Type B pancreatic cell (in vitro differentiated cells): ENCODE results near the gene TMEM107. TPM values are rescaled to one million over a fixed set of nuclear protein-coding genes. Genes with fewer than 3 reads are reported as not detected.

Experiments used
- DNase-seq: peaks from one replicate; pipeline ENCODE4 v3.0.0; 2021; ENCODE audit warnings: mixed read lengths; ENCODE audit not compliant: unreplicated experiment; ENCODE audit errors: extremely low spot score
- H3K27ac Mint-ChIP-seq: 2 replicates; pipeline ENCODE4 v1.8.0; 2021; ENCODE audit warnings: mild to moderate bottlenecking, mixed read lengths
- H3K27me3 Mint-ChIP-seq: 2 replicates; pipeline ENCODE4 v1.8.0; 2021; ENCODE audit warnings: mixed read lengths
- H3K36me3 Mint-ChIP-seq: 2 replicates; pipeline ENCODE4 v1.8.0; 2021; ENCODE audit warnings: mixed read lengths
- H3K4me1 Mint-ChIP-seq: one replicate; pipeline ENCODE4 v1.8.0; 2021; ENCODE audit warnings: mixed read lengths; ENCODE audit not compliant: unreplicated experiment
- H3K4me3 Mint-ChIP-seq: 2 replicates; pipeline ENCODE4 v1.8.0; 2021; ENCODE audit warnings: mild to moderate bottlenecking, mixed read lengths
- H3K9me3 Mint-ChIP-seq: 2 replicates; pipeline ENCODE4 v1.8.0; 2021; ENCODE audit warnings: mixed read lengths
- CTCF ChIP-seq: fragments of 200-600 bp; sonication (generic); conservative IDR thresholded peaks from 2 replicates; pipeline ENCODE4 v1.5.0; 2021; ENCODE audit warnings: antibody characterized with exemption, mild to moderate bottlenecking
- total RNA-seq: library from RNA; stranded (reverse); gene quantifications from 2 replicates; pipeline ENCODE4 v1.2.1, GENCODE V29; 2021; ENCODE audit warnings: low replicate concordance

Gene TMEM107
- total RNA-seq, 1 donor from 2014 or later: 22.1 TPM

- peaks cover 14% of the 10 kb centered on the region for H3K4me1 Mint-ChIP-seq
- TF ChIP-seq CTCF: no peak
- H3K36me3 Mint-ChIP-seq: no peaks in the 10 kb centered on the region
- no peak for DNase-seq
- H3K9me3 Mint-ChIP-seq: no peaks in the 10 kb centered on the region
- H3K27ac Mint-ChIP-seq: no peak overlapping the region
- H3K4me3 Mint-ChIP-seq: no peak overlapping the region
- peaks cover 4% of the 10 kb centered on the region for H3K27me3 Mint-ChIP-seq
Observed at GRCh38 chr17:8148560-8148959, 27.6 kb downstream of the TMEM107 start.

GRCh38 chr17:8147805-8148404 lies 28.3 kb downstream of the TMEM107 start:
- Mint-ChIP-seq H3K4me1 (peaks cover 7% of the 10 kb centered on the region), H3K27ac (no peak overlapping the region), H3K9me3 (no peaks in the 10 kb centered on the region), H3K27me3 (peaks cover 4% of the 10 kb centered on the region), H3K36me3 (no peaks in the 10 kb centered on the region), H3K4me3 (no peak overlapping the region)
- DNase-seq: no peak
- no peak for TF ChIP-seq CTCF

- peaks cover under 1% of the 10 kb centered on the region for H3K4me1 Mint-ChIP-seq
- no peak for TF ChIP-seq CTCF
- H3K9me3 Mint-ChIP-seq: no peaks in the 10 kb centered on the region
- no peak for DNase-seq
- no peak overlapping the region for H3K4me3 Mint-ChIP-seq
- peaks cover 4% of the 10 kb centered on the region for H3K27me3 Mint-ChIP-seq
- no peaks in the 10 kb centered on the region for H3K36me3 Mint-ChIP-seq
- no peak overlapping the region for H3K27ac Mint-ChIP-seq
Observed at GRCh38 chr17:8147141-8147804, 28.9 kb downstream of the TMEM107 start.

- H3K36me3 Mint-ChIP-seq: no peaks in the 10 kb centered on the region
Observed at GRCh38 chr17:8146381-8147140, 29.6 kb downstream of the TMEM107 start.

GRCh38 chr17:8145811-8146210 lies 30.4 kb downstream of the TMEM107 start:
- no peaks in the 10 kb centered on the region for H3K27me3 Mint-ChIP-seq
- H3K9me3 Mint-ChIP-seq: no peaks in the 10 kb centered on the region
- H3K4me3 Mint-ChIP-seq: no peak overlapping the region
- H3K36me3 Mint-ChIP-seq: no peaks in the 10 kb centered on the region
- no peaks in the 10 kb centered on the region for H3K4me1 Mint-ChIP-seq
- DNase-seq: no peak
- H3K27ac Mint-ChIP-seq: no peak overlapping the region
- TF ChIP-seq CTCF: no peak

More at GRCh38 chr17:8146381-8147140, 29.6 kb downstream of the TMEM107 start:
- no peak for DNase-seq
- Mint-ChIP-seq H3K4me3 (no peak overlapping the region), H3K27me3 (peaks cover 1% of the 10 kb centered on the region), H3K27ac (no peak overlapping the region), H3K9me3 (no peaks in the 10 kb centered on the region), H3K4me1 (no peaks in the 10 kb centered on the region)
- no peak for TF ChIP-seq CTCF
